HFF-Myc (cell line): Measurements from ENCODE around the gene LDHD.

Experiments
- DNase-seq: peaks from one replicate; pipeline ENCODE4 v3.0.0-alpha.2; 2011; ENCODE audit warnings: low read depth; ENCODE audit errors: extremely low read depth
- H3K4me3 ChIP-seq: replicated peaks from 2 replicates; pipeline ENCODE4 v1.5.1; 2011; ENCODE audit warnings: low read depth, mild to moderate bottlenecking, control low read depth, low read length
- CTCF ChIP-seq: IDR thresholded peaks from 2 replicates; pipeline ENCODE4 v1.5.1; 2012; ENCODE audit warnings: mild to moderate bottlenecking, low read depth, low read length, control low read depth; ENCODE audit errors: missing control alignments

The LDHD gene

GRCh38 chr16:75116081-75116910 is at the start of gene LDHD:
Gene LDHD (minus strand): TSS chr16:75116780. CDS start chr16:75116720, 60 bp downstream.
- TF ChIP-seq CTCF: no peak
- no peak for DNase-seq
- H3K4me3 ChIP-seq: no peak within 1 kb of the TSS

GRCh38 chr16:75160386-75160785 is 43.8 kb upstream of the LDHD start:
- no peak for TF ChIP-seq CTCF
- no peak for DNase-seq
- H3K4me3 ChIP-seq: no peak overlapping the region

GRCh38 chr16:75152635-75153034 is 36.1 kb upstream of the LDHD start:
- no peak for TF ChIP-seq CTCF
- H3K4me3 ChIP-seq: no peak overlapping the region
- no peak for DNase-seq

GRCh38 chr16:75151798-75152197 is 35.2 kb upstream of the LDHD start:
- no peak for DNase-seq
- no peak for TF ChIP-seq CTCF
- H3K4me3 ChIP-seq: no peak overlapping the region

- DNase-seq: peak; percentile 80
- H3K4me3 ChIP-seq: peak within 1 kb of the TSS; percentile 81
- TF ChIP-seq CTCF: no peak
Measured at GRCh38 chr16:75148311-75149195, 32.0 kb upstream of the LDHD start, which contains the start of gene ZFP1. Gene ZFP1 (plus strand): TSS chr16:75148524. CDS start chr16:75152952, 4,428 bp downstream.

- H3K4me3 ChIP-seq: peak overlapping the region; percentile 81
- no peak for TF ChIP-seq CTCF
- DNase-seq: no peak
Measured at GRCh38 chr16:75147968-75148310, 31.4 kb upstream of the LDHD start.
